HG03460 (cell line): ENCODE measurements around the gene TMEM182.

ENCODE experiments used
- ATAC-seq: cut with Tn5 transposase; IDR thresholded peaks from one replicate; pipeline ENCODE4 v1.9.1; 2021; ENCODE audit not compliant: unreplicated experiment

Gene TMEM182, protein sequence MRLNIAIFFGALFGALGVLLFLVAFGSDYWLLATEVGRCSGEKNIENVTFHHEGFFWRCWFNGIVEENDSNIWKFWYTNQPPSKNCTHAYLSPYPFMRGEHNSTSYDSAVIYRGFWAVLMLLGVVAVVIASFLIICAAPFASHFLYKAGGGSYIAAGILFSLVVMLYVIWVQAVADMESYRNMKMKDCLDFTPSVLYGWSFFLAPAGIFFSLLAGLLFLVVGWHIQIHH

DNA sequence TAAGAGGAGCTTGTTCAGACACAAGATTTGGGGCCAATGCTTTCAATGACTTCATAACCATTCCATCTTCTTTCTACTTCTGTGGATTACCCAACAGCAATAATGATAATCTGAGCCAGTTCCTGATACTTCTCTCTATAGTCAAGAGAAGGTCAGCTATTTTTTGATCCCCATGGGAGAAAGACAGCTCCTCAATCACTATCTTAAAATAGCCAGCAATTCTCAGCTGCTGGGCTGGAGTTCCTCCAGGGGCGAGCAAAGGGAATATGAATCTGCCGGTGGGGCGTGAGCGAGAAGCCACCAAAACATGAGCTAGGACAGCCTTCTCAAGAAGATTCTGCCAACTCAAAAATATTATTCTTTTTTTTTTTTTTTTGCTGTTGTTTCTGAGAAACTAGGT, at the start of gene TMEM182:
Gene TMEM182 (plus strand): TSS at position 269 of the 400 bp plus-strand sequence. CDS start 187 bp downstream, outside the sequence.
- no peak for ATAC-seq

DNA sequence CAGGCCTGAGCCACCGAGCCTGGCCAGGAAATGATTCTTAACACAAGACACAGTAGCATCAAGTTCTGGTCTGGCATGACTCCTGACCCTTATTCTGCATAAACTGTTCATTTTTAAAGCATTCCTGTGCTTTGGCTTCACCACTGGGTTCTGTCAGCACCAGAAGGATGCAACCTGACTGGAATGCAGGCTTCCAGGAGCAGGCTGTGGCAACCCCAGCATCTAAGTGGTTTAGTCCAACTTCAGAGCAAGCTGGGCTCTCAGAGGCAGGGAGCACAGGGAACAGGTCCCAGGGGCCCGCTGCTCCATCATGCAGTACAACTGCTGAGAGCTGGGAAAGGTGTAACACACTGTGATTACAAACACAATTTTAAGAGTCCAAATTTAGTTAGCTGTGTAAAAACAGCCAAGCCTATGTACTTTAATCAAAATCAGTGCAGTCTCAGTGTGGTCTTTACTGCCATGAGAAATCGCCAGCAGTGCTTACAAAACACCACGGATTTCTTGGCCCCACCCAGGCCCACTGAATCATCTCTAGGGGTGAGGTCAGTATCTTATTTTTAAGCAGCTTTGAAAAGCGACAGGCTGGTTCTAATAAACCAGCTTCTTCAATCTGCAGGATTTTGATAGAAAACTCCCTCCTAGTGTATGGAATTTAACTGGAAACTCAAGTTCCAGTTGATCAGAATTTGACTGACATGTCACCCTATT, 44.4 kb upstream of the TMEM182 start:
- ATAC-seq = no peak

DNA sequence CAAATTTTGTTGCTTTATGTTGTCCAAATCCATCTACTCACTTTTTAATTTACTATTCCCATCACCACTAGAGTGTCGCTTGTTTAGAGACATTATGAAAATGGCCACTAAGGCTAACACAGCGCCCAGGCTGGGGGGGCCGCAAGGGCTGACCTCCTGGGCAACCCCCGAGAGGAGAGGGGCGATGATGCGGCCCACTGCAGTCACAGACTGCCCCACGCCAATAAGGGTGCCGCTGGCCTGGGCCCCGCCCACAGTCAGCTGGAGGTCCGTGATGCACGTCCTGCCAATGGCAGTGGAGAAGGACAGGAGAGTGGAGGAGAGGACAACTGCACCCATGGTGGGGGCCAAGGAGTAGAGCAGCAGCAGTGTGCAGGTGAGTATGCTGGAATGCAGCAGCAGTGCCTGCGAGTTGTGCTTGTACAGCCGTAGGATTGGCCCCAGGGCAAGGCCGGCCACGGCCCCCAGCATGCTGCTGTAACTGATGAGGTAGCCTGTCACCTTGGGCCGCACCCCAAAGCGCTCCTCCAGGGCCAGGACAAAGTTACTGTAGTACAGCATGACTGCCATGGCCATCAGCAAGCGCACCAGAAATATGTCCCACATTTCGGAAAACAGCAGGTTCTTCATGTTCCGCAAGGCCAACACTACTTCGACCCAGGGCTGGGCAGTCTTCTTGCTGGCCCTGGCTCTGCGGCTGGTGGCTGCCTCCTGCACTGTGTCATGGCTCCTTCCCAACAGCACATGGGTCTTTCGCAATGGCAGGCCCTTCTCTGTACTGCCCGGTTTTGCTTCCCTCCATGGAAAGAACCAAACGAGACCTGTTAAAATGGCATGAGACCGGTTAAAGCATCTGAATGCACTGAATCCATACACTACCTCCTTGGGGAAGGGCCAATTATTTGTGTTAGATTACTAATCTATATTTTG, 43.2 kb upstream of the TMEM182 start:
- ATAC-seq = no peak

DNA sequence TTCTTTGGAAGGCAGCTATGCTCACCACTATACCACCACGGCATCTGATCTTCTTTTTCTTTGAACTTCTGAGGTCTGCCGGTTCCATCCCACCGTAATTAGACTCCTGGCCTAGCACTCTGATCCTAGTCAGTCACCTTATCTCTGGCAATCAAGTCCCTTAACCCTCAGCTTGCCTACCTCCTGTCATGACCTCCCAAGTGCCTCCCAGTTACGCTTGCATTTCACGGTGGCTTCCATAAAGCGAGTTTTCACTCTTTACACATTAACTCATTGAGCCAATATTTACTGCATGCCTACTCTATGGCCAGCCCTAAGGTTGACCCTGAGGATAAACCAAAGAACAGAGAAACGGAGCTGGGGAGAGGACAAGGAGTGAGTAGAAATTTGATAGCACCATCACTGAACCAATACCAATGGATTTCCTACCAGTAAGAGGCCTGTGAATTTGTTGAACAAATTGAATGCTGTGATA, 37.8 kb upstream of the TMEM182 start:
- ATAC-seq = no peak

DNA sequence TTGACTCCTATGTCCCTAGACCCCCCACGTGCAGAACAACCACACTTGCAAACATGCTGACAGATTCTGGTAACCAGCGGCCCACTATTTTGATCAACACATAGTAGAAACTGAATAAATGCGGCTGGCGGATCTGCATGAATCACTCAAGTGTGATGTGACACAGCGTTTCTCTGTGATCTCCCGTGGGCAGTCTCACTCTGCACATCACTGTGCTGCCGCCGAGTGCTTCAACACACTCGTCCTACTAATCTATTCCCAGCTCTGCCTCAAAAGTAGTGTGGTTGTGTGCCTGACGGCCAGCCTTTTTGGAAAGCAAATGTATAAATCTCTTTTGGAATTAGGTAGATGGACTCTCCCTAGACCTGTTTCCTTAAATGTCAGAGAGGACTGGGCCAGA, 37.3 kb upstream of the TMEM182 start:
- no peak for ATAC-seq

DNA sequence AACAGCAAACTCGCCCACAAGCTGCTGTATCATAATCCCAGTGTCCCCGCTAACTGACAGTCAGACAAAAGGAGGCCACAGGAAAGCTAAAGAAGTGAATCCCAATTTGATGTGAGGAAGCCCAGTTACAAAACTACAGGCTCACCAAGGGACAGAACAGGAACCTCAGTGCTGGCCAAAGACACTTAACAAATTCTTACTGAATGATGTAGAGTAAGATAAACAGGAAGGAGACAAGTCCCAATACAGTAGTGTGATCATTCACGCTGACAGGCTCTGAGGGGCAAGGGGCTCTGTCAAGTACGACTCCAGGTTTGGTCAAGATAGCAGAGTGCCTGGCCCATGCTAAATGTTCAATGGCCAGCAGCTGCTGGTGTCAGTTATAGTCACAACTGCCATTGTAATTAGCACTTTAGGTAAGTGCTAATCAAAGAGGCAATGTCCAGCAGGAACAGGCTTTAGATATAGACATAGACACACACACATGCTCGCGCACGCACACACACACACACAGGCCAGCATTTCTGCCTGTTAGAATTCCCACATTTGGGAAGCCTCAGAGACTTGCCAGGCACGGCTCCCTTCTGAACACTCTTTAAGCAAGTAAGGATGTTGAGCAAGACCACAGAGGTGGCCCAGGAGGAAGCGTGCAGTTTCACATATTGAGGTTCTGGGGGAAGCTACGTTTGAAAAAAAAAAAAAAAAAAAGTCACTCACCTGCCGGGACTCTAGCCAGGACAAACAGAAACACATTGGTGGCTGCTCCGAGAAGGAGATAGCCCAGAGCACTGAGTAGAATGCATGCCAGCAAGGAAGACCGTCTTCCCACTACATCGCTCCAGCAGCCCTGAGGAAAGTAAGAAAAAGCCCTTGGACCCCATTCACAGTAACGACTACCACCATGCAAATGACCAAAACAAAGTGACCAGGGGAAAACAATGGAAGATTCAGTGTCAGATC, 35.4 kb upstream of the TMEM182 start:
- ATAC-seq = no peak

DNA sequence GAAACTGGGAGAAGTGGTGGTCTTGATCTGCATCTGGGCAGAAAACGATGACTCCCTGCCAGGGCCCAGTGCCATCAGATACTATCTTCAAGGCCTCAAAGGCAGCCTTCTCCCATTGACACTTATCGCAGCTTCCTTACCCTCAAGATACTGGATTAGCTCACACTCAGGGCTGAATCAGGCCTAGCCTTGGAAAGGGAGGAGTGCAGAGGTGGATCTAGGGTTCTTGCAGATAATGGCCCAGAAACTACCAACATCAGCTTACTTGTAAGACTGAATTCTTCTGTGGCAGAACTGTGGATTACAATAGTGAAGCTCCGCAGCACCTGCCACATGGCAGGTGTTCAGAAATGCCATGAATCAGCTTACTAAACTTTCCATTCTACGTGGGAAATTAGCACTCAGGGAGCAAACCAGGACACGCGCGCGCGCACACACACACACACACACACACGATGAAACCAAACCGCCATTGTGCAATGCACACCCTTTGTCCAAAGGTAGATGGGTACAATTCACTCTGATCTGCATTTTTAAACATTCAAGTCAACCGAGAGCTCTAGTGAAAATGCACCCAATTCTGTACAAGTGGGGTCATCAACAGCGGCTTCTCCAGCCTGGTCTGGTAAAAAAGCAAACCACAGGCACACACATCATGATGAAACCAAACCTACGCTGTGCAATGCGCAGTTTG, 26.3 kb upstream of the TMEM182 start:
- ATAC-seq = no peak

DNA sequence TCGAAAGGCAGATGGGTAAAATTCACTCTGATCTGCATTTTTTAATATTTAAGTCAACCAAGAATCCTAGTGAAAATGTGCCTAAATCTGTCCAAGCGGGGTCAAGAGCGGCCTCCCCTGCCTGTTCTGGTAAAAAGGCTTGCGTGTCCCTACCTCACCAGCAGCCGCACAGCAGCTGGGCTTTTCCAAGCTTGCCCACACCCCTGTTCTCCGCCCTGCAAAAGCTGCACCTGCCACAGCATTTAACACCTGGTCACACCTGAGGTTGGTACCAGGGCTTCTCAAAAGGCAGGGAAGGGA, 25.8 kb upstream of the TMEM182 start:
- ATAC-seq = peak; percentile 12

DNA sequence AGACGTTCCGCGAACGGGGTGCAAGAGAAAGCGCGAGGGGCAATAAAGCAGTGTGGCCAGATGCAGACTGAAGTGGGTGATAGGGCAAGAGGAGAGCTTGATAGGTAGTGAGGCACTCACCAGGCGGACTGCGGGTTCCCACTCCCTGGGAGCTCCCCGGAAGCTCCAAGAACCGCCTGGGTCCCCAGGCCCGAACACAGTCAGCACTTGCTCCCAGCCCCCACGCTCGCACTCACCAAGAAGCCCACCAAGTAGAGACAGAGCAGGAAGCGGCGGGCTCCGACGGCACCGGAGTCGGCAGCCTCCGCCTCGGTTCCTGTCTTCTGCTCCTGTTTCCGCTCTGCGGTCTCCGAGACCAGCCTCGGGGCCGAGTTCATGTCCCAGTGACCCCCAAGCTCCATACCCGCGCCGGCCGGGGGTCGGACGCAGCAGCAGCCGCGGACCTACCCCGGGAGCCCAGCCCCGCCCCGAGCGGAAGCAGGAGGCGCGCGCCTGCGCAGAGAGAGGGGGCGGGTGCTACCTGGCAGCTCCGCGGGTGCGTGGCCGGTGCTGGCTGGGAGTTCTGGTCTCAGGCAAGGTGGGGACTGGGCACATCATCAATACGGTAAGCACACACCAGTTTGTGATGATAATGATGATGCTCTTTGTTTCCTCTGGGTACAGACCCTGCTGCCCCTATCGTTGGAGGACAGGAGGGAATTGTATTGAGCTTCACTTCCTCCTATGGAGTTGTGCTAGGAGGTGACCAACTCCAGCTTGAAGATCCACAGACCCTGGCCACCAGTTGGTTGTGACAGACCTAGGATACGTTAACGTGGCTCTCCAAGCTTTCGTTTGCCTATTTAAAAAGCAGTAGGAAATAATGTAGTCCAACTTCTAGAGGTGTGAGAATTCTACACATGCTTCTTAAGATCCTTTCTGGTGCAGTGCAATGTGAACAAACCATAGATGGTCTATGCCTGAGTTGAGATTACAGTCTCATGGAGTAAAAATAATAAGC, 25.1 kb upstream of the TMEM182 start:
- peak; percentile 93 for ATAC-seq

DNA sequence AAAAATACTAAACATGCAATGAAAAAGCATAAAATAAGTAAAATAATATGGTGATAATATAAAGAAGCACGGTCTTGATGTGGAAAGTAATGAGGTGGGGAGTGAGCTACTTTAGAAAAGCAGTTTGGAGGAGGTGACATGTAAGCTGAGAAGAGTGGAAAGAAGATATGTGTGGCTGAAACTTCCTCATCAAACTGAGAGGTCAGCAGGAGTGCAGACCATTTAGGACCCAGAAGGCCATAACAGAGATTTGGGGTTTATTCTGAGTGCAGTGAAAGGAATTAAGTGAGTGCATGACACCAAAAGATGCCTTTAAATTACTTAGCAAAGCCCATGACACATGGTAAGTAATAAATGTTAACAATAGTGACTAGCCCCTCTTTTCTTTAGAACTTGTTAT, 24.4 kb upstream of the TMEM182 start:
- peak; percentile 38 for ATAC-seq

DNA sequence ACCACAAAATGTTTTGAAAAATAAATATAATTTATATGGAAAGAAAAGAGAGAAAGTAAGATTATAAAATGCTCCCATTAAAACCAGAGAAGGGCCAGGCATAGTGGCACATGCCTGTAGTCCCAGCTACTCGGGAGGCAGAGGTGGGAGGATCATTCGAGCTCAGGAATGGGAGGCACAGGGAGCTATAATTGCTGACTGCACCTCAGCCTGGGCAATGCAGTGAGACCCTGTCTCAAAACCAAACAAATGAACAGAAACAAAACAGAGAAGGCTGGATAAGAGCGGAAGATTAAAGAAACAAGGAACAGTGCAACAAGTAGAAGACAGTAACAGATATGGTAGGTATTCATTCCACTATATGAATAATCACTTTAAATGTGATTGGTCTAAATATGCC, 18.6 kb upstream of the TMEM182 start:
- ATAC-seq = no peak

DNA sequence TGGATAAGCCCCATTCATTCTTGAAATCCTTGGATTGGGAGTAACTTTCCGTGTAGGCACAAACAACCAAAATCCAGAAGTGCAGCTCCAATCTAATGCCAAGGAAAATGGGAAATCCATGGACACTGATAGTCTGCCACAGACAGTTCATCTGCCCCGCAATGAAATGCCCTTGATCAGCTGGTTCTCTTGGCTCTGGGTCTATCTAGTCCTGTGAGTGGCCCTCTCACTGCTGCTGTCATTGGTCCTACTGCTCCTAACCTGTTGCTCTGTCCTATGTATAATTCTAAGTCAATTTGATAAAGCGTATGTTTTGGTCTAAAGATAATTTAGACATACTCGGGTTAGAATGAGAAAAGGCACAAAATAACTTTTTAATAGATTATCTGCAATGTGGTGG, 13.7 kb upstream of the TMEM182 start:
- ATAC-seq = no peak

DNA sequence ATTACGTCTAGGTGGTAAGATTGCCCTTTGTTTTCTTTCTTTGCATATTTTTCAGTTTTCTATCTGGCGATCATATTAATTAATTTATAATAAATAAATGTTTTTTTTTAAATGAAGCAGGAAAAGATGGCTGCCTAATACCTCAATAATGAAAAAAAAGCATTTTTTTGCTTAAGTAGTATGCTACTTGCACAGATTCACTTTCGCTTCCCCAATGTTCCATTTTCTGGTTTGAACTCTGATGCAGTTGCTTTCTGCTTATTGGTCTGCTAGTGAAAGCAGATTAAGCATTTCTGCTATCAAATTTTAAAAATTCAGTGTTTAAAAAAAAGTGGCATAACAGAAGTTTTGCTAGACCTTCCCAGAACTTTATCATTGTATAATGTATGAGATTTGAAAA, 11.9 kb upstream of the TMEM182 start:
- ATAC-seq = no peak

DNA sequence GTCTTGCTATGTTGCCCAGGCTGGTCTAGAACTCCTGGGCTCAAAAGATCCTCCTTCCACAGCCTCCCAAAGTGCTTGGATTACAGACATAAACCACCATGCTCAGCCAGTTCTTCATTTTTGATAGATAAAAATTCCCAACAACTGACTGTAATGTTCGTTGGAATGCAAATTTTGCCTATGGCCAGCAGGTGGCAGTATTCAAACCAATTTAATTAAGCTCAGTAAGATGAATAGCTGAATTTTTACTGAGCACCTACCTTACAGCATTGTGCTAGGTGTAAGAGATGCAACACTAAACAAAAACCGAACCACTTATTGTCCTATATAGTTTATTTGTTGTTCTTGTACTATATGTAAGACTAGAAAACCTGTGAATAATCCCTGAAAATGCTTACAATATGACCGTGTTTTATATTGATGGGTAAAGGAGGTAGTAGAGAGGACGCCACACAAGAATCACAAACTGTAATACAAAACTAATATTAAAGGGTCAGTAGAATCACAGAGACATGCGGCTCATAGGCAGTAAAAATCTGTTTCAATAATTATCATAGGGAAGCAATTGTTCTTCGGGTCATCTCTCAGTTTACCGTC, 8.2 kb upstream of the TMEM182 start:
- no peak for ATAC-seq

DNA sequence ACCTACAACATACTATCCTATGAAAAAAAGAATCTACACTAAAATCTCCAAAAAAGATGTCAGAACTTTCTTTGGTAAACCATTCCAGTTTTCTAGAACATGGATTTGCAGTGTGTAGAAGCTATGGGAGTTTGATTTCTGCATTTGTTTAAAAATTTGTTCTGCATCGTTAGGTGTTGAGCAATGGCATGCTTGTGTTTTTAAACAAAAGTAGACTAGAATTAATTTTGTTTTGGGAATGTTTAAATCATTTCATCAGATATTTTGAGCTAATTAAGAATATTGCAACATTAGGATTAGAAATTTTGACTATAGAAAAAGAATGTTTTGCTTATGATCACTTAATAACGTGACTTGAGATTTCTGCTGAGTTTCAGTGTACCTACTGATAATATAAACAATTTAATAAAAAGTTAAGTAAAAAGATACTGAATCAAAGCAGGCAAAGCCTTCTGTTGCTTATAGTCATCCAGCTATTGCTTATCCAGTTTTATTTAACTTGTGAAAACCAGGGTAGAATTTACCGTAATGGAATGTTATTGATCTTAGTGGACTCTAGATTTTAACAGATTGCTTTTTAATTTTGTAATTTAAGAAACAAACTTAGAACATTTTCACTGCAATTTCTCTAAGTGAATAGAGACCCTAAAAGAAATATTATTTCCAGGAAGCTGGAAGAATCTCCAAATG, 7.2 kb upstream of the TMEM182 start:
- no peak for ATAC-seq

DNA sequence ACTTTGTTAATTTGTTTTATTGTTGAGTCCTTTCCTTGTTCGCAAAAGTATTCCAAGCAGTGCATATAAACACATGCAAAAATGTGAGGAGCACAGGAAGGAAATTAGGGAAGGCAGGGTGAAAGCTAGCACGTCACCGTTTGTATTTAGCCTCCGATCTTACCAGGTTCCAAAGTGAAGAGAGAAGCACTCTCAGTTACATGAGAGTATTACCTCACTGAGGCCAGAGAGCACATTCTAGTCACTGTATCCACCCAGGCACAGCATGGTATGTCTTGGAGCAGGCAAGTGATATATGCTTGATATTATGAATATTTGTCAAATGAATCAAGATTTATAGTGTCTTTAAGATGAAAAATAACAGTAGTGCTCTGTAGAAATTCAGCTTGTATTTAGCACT, 6.5 kb upstream of the TMEM182 start:
- no peak for ATAC-seq

DNA sequence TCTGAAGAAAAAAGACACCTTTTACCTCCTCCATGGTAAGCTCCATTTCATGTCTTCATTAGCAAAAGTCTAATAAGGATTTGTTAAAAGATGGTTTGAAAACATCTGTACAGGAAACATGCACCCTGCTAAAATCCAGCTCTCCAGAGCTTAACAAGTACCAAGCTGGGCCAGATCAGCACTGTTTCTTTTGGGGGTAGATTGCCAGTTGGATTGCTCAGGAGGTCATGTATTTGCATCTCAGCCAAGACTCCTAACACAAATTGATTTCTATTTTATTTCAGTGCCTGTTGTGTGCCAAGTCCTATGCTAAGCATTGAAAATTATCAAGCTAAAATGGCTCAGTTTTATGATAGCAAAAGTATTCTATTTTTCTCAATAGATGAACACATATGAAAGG, 3.4 kb upstream of the TMEM182 start:
- no peak for ATAC-seq

DNA sequence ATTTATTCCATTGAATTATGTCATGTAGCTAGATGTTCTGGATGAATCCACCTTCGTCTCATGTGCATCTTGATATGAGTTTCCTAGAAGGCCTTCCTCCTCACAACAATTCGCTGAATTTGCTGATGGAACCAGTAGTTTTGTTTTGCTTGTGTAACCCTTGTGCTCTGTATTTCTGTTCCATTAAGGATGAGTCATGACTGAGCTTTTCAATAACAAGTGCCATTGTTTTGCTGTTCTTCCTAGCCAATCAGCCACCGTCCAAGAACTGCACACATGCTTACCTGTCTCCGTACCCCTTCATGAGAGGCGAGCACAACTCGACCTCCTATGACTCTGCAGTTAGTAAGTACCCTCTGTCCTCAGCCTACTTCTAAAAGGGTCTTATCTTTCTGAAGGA, 2.3 kb downstream of the TMEM182 start:
- ATAC-seq = no peak
